Measurements from ENCODE around the gene GRB2. TPM values are rescaled to one million over a fixed set of nuclear protein-coding genes. Genes with fewer than 3 reads are reported as not detected.
"Not testable (repeated sequence)": the region's sequence is repeated elsewhere in the genome, so short reads cannot be mapped to it uniquely, and the experiment has no call there.

Gene GRB2
- total RNA-seq, 1 donor from 2014 or later = 69.3 TPM

GRCh38 chr17:75321506-75321905 is 84.0 kb downstream of the GRB2 start:
- DNase-seq (ENCODE audit: low read depth in 2 of 2) = no peak

- no peak for DNase-seq (ENCODE audit: low read depth in 2 of 2)
These were observed 85.4 kb downstream of the GRB2 start for GRCh38 chr17:75319904-75320691.

GRCh38 chr17:75318615-75319222 is 86.8 kb downstream of the GRB2 start:
- DNase-seq (ENCODE audit: low read depth in 2 of 2) = no peak

- DNase-seq (ENCODE audit: low read depth in 2 of 2) = no peak
These were observed 87.3 kb downstream of the GRB2 start for GRCh38 chr17:75318211-75318610.

- no peak for DNase-seq (ENCODE audit: low read depth in 2 of 2)
These were observed 87.8 kb downstream of the GRB2 start for GRCh38 chr17:75317671-75318070.

GRCh38 chr17:75316253-75316652 is 89.2 kb downstream of the GRB2 start:
- DNase-seq (ENCODE audit: low read depth in 2 of 2) = no peak

GRCh38 chr17:75315541-75316243 is 89.8 kb downstream of the GRB2 start:
- DNase-seq (ENCODE audit: low read depth in 2 of 2) = no peak

GRCh38 chr17:75313941-75314551 is 91.4 kb downstream of the GRB2 start:
- DNase-seq (ENCODE audit: low read depth in 2 of 2) = no peak

- no peak for DNase-seq (ENCODE audit: low read depth in 2 of 2)
These were observed 96.5 kb downstream of the GRB2 start for GRCh38 chr17:75308732-75309629.

- no peak for DNase-seq (ENCODE audit: low read depth in 2 of 2)
These were observed 97.3 kb downstream of the GRB2 start for GRCh38 chr17:75307957-75308731.

GRCh38 chr17:75301502-75302206 is 103.8 kb downstream of the GRB2 start:
- no peak for DNase-seq (ENCODE audit: low read depth in 2 of 2)

- no peak for DNase-seq (ENCODE audit: low read depth in 2 of 2)
These were observed 104.4 kb downstream of the GRB2 start for GRCh38 chr17:75301049-75301448.

- no peak for DNase-seq (ENCODE audit: low read depth in 2 of 2)
These were observed 105.2 kb downstream of the GRB2 start for GRCh38 chr17:75300280-75300679.

- DNase-seq (ENCODE audit: low read depth in 2 of 2) = no peak
These were observed 110.0 kb downstream of the GRB2 start for GRCh38 chr17:75295201-75296158.

GRCh38 chr17:75292810-75293448 is 112.5 kb downstream of the GRB2 start:
- DNase-seq (ENCODE audit: low read depth in 2 of 2) = not testable (repeated sequence)

GRCh38 chr17:75289832-75290337 is 115.6 kb downstream of the GRB2 start:
- DNase-seq (ENCODE audit: low read depth in 2 of 2) = peak; percentile 37 to 57

GRCh38 chr17:75289115-75289831 is 116.2 kb downstream of the GRB2 start, which contains the start of gene SLC25A19:
Gene SLC25A19 (minus strand): TSS chr17:75289433. CDS start chr17:75286764, 2,669 bp downstream.
- DNase-seq (ENCODE audit: low read depth in 2 of 2) = peak; percentile 96 to 99

All from dermis microvascular lymphatic vessel endothelial cell (primary cell).